AG10803 (cell line): Measurements from ENCODE around the gene ZNF827.

Experiments
- DNase-seq: peaks from one replicate; pipeline ENCODE4 v3.0.0; 2010; ENCODE audit warnings: low read depth
- H3K4me3 ChIP-seq: 2 replicates; pipeline ENCODE4 v1.5.1; 2011; ENCODE audit warnings: mild to moderate bottlenecking, low read length, control low read depth
- TF ChIP-seq, protein P1 (sequence below): conservative IDR thresholded peaks from 2 replicates; pipeline ENCODE4 v1.5.1; 2011; ENCODE audit warnings: mild to moderate bottlenecking, low read length, control low read depth, inconsistent platforms

Gene ZNF827

DNA sequence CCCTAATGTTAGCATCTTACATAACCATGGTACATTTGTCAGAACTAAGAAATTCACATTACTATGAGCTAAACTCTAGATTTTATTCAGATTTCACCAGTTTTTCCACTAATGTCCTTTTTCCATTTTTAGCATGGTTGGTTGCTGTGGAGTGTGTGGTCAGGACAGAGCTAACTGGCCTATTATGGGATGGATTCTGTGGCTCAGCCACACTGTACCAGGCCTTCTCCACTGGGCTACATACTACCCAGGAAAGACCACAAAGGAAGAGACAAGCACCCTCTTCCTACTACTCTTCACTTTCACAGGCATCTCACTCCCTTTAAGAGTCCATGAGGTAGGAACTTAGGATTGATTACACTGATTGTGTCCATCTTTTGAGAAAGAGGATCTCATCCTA lies 67.4 kb downstream of the ZNF827 start:
- TF ChIP-seq, protein P1, sequence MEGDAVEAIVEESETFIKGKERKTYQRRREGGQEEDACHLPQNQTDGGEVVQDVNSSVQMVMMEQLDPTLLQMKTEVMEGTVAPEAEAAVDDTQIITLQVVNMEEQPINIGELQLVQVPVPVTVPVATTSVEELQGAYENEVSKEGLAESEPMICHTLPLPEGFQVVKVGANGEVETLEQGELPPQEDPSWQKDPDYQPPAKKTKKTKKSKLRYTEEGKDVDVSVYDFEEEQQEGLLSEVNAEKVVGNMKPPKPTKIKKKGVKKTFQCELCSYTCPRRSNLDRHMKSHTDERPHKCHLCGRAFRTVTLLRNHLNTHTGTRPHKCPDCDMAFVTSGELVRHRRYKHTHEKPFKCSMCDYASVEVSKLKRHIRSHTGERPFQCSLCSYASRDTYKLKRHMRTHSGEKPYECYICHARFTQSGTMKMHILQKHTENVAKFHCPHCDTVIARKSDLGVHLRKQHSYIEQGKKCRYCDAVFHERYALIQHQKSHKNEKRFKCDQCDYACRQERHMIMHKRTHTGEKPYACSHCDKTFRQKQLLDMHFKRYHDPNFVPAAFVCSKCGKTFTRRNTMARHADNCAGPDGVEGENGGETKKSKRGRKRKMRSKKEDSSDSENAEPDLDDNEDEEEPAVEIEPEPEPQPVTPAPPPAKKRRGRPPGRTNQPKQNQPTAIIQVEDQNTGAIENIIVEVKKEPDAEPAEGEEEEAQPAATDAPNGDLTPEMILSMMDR: no peak
- no peak overlapping the region for H3K4me3 ChIP-seq
- no peak for DNase-seq

DNA sequence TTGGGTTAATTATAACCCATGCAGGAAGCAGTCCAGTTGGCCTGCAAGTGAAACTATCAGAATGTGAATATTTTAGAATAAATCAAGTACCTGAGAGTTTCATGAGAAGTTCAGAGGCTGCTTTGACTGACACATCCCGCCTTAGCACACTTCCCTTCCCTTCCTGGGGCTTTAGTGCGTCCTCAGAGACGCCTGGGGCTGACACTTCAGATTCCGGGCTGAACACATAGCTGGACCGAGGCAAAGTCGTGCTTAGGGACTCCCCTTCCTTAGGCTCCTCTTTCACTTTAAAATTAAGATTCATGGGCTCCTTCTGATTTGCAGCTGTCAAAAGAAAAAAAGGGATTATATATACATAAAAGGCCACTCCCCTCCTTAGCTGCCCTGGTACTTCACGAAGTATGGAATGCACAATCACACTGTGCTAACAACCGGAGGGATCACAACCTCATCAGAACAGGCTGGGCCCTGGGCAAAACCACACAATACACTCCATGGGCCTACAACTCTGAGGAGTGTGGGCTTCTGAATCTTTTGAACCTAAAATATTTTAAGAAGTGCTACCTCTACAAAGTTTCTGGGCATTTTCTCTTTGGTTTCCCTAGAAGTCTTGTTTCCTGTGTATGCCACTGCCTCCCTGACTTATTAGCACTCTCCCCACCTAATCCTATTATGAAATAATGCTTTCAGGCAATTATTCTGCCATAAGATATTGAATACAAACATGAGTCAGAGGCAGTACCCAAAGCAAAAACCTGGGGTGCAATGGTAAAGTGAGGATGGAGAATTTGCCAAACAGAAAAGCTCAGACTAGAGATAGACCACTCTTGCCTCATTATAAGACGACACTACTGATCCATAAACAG lies 68.2 kb downstream of the ZNF827 start:
- H3K4me3 ChIP-seq: no peak overlapping the region
- TF ChIP-seq, protein P1: no peak
- DNase-seq: no peak

DNA sequence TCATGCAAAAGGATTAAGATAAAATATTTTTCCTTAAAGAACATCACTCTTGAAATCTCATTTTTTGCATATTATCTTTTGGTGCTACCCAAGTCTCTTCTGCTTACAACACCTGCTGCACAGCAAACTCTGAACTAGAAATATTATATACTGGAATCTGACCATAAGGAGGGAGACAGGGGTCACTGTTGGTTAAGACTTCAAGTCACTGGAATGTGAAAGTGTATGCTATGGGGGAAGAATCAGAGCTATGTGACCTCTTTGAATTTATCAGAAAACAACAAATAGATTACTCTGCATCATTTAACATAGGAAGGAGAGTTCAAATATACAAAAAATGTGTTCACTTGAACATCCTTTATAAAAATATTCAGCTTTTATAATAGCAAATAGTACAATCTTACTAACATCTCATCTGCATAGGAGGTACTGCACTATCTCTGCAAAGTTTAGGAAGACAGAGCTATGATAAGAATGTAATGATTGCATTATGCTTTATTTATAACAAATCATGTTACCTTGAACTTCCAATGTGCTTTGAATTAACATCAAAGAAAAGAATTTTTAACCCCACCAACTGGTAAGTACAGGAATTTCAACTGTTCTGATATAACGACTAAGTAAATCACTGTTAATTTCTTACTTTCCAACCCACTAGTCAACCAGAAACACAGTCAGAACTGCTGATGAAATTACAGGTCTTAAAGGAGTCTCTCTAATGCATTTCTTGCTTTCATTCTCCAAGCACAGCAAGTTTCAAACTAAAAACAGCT lies 69.8 kb downstream of the ZNF827 start:
- TF ChIP-seq, protein P1: peak; percentile 27
- H3K4me3 ChIP-seq: no peak overlapping the region
- peak; percentile 30 for DNase-seq

DNA sequence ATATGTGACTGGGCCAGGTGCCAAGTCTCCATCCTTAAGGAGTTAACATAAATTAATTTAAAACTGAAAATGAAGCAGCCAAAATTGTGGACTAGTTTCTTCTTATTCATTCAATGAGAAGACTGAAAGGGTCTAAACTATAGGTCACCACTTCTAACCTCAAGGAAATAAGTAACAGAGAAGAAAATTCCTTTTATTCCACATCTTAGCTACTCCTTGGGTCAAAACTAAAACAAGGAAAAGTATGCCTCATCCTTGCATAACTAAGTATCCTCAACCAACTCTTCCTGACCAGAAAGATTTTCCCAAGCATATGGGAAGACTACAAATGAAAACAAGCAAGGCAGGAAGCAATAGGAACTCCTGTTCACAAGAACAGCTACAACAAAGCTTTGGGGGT lies 71.2 kb downstream of the ZNF827 start:
- TF ChIP-seq, protein P1: no peak
- H3K4me3 ChIP-seq: no peak overlapping the region
- peak; percentile 38 for DNase-seq

DNA sequence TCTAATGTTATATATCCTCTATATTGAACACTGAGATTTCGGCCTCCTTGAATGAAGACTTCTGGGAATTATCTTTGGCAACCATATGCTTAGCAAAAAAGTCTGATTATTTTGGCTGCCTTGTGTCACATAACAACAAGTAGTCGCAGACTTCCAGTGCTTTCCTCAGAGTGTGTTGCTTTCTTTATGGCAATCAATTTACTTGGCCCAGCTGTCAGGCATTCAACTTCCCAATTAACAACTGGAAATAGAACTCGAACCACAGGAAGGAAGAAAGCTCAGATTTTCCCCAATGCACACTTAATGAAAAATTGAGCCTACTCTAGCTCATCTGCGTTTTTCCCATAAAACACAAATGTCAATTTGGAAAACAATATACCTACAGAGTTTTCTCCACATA lies 71.6 kb downstream of the ZNF827 start:
- no peak overlapping the region for H3K4me3 ChIP-seq
- DNase-seq: no peak
- TF ChIP-seq, protein P1: no peak

DNA sequence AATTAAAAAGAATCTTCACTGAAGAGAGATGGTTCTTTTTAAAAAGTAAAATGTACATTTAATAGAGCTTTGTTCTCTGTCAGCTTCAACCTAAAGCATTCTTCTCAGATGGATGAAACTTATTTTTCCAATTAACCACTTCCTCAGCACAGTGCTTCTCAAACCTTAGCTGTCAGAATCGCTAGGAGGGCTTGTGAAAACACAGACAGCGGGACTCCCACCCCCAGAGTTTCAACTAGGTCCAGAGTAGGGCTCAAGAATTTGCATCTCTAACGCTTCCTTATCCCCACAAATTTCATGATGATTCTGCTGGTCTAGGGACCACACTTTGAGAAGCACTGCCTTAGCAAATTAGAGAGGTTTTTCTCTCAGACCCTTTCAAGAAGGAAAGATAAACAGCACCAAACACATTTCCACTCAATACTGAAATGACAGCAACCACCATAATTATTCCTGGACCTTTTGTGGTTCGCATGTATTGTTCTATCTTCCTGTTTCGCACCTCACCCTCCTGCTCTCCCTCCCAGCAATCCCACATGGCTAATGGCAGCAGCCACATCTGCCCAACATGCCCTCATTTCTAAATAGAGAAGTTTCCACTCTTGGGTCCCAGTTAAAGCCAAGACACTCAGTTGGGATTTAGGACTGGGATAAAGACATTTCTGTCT lies 73.2 kb downstream of the ZNF827 start:
- TF ChIP-seq, protein P1: no peak
- DNase-seq: no peak

More for the DNA sequence above, 73.2 kb downstream of the ZNF827 start:
- no peak overlapping the region for H3K4me3 ChIP-seq
